Measurements from ENCODE around the gene ST6GALNAC2.
"Not testable (repeated sequence)": the region's sequence is repeated elsewhere in the genome, so short reads cannot be mapped to it uniquely, and the experiment has no call there.

DNA sequence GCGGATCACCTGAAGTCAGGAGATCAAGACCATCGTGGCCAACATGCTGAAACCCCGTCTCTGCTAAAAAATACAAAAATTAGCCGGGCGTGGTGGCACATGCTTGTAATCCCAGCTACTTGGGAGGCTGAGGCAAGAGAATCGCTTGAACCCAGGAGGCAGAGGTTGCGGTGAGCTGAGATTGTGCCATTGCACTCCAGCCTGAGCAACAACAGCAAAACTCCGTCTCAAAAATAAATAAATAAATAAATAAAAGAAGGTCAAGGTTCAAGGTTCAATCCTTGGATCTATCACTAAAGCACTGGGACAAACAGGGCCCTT, 60.2 kb downstream of the ST6GALNAC2 start:
- not testable (repeated sequence) for TF ChIP-seq EZH2 (IDR thresholded peaks at IDR 0.05; ENCODE audit: insufficient read depth, poor library complexity, severe bottlenecking); EZH2phosphoT487 (IDR thresholded peaks at IDR 0.05; ENCODE audit: insufficient read depth, low read depth)
